Glomerular visceral epithelial cell (primary cell): Measurements from ENCODE around the gene PSMC5.

Experiments
- DNase-seq: peaks from one replicate; pipeline ENCODE4 v3.0.0-alpha.2; 2016; ENCODE audit errors: extremely low spot score

The PSMC5 gene

DNA sequence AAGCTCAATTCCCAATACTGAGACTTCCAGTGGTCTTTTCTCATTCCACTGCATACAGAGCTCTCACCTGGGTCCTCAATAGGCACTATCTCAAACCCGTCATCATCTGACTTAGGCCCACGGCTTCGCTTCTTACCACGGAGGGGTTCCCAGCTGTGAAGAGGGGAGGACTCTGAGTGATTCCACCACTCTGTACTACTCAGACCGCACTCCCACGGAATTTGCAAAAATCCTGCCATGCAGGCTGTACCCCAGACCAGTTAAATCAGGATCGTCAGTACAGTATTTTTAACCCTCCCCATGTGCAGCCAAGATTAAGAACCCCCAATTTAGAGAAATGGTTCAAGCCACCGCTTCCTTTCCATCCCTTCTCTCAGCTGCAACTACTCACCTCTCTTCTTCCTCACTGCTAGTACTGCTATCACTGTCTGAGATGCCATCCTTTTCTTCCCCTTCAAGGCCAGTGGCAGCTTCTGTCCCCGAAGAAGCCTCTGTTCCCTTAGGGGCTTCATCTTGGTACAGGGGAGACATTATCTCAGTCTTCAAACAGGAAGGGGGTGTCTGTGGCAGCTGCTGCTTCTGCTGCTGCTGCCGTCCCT lies 6.2 kb upstream of the PSMC5 start:
- DNase-seq: no peak

DNA sequence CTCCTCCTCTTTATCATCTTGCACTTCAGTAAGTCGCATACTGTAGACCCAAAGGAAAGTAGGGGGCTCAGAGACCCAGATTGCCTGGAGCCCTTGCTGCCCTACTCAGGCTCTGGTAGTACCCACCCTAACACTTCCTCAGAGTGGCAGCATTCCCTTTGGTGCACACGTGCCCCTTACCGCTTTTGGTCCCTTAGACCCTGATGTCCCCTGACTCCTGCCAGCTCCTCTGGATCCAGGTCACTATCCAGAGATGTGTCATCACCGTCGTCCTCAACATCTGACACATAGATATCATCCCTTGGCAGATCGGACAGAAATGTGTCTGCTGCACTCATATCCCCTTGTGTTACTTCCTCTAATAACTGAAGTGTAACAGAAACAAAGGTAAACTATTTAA lies 5.4 kb upstream of the PSMC5 start:
- no peak for DNase-seq

GRCh38 chr17:63822537-63822936 lies 4.7 kb upstream of the PSMC5 start:
- DNase-seq: no peak

DNA sequence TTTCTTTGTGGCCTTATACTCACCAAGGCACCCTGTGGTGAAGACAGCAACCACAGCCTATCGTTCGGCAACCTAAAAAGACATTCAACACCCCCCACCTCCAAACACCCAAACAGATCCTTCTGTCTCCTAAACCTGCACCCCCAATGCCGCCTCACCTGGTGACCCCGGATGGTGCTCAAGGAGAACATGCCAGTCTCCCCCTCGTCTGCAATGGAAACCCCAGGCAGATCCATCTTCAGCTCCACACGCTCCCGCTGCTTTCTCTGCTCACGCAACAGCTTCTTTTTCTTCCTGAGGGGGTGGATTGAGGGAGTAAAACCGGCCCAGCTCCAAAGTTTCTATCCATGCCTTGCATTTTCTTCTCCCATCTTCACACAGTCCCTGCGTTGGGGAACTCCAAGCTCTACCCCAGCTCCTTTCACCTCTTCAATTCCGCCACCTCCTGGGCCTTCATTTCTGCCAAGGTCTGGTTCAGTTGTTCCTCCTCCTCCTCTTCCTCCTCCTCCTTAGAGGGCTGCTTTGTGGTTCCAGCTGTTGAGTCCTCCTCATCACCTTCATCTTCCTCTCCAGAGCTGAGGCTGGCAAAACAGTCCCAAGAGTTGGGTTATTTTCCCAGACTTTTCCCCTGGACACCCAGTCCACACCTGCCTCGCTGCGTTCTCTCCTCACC lies 3.4 kb upstream of the PSMC5 start:
- DNase-seq: no peak

DNA sequence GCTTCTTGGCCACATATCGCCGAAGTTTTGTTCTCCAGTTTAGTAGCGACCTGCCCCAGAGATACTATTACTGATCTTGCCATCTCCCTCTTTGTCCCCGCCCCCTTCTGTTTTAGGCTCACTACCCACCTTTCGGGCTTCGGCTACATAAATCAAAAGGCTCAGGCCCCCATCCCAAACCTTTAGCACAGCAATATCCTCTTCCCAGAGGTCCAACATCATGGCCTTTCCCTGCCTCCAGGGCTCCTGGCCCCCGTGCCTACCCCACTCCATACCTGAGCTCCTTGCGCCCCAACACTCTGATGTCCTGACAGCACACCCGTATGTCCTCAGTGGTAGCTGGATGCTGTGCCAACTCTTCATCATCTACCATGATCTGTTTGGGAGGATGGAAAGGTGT lies 2.9 kb upstream of the PSMC5 start:
- no peak for DNase-seq

DNA sequence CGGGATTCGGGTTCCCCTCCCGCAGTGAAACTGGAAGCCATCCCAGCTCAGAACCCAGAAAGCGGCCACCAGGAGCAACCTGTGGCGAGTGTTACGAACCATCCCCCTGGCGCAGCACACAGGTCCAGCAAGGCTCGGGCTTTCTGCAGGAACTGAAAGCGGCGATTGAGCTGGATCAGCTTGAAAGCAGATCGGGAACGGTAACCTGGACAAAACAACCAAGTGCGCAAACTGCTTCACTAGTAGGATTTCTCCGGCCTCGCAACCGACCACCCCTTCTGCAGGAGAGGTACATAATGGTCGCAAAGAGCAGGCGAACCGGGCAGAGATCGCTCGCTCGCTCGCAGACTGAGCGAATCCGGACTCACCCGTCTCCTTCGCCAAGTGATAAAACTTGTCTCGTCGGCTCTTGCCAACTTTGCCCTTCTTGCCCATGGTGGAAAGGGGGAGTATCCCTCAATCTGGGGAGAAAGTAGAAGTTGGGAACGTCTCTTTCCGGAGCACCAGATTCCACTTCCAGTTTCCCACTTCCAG lies 696 bp upstream of the PSMC5 start:
- DNase-seq: peak; percentile 26

DNA sequence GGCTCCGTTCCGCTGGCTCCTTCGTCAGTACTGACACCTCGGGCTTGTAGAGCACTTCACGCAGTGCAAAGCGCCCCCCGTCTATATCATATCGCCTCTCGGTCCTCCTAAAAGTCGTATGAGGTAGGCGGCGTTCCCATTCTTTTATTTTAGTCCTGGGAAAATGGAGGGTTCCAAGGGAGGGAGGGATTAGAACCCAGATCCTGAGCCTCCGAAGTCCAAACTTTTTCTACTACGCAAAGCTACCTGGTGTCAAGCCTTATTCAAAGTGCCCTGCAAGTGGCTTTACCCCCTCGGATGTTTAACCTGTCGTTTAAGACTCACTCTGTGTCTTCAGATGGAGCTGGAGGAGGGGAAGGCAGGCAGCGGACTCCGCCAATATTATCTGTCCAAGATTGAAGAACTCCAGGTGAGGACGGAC lies 580 bp downstream of the PSMC5 start:
- no peak for DNase-seq

DNA sequence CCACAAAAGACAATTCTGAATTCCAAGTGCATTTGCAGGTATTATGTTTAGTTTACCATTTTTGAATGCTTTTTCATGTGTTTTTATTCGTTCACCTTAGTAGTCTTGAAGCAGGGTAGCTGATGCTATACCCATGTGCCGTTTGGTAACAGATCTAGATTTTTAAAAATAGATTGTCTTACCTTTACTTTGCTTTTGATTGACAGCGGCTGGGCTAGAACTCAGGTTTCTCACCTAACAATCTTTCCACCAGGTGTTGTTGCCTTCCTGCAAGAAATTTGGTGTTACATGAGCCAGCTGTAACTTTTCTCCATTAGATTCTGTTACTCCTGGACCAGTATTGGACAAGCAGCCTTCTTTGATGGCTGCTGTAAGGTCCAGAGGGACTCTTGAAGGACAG lies 1.7 kb downstream of the PSMC5 start:
- DNase-seq: no peak

DNA sequence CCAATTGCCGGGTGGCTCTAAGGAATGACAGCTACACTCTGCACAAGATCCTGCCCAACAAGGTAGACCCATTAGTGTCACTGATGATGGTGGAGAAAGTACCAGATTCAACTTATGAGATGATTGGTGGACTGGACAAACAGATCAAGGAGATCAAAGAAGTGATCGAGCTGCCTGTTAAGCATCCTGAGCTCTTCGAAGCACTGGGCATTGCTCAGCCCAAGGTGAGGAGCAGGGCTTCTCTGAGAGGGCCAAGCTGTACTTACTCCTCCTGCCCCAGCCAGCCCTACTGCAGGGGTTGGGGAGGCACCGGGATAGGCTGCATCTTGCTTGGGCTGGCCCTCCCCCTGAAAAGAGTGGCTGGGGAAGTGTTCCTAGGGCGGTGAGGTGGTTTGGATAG lies 3.0 kb downstream of the PSMC5 start:
- no peak for DNase-seq

- no peak for DNase-seq
Observed at GRCh38 chr17:63830904-63831491, 3.8 kb downstream of the PSMC5 start.

- no peak for DNase-seq
Observed at GRCh38 chr17:63831505-63831904, 4.3 kb downstream of the PSMC5 start.

- no peak for DNase-seq
Observed at GRCh38 chr17:63832014-63832413, 4.8 kb downstream of the PSMC5 start.

DNA sequence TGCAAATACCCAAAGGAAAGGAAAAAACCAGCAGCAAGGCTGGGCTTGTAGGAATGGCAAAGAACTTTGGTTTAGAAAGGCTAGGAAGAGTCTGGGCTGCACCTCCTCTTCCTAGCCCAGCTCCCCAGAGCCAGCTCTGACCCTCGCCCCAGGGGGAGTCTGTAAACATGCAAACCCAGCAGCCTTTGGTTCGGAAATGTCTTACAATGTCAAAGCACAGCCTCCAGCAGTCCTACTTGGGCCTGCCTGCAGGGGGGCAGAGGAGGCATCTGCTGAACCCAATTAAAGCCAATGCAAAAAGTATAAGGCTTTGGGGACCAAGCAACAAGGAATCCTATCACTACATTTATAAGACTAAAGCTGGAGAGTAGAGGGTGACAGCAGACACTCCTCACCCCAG lies 5.2 kb downstream of the PSMC5 start:
- no peak for DNase-seq

DNA sequence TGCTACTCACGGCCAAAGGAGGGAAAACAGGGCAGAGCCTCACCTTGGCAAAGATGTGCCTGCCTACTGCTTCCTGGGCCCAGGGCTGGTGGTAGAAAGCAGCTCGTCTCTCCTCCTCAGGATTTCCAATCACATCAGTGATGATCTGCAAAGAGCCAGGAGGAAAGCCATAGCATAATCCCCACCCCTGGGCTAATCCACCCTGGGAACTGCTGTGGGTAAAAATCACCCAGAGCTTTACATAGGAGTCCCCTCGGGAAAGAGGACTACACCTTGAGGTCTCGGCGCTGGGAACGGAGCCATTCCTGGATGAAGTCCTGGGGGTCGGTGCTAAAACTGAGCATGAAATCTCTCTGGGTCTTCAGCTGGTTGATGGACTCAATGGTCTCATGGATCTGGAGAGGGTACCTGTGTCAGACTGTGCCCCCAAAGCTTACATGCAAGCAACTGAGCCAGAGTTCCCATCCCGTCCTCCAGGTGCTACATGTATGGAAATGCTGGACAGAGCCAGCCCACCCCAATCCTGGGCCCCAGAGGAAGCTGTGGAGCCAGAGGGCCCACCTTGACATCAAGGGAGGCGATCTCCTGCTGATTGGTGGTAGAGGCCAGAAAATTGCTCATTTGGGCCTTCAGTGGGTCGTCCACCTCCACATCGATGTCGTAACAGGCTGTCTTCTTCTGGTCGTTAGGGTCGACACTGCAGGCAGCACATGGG lies 6.0 kb downstream of the PSMC5 start:
- DNase-seq: no peak

DNA sequence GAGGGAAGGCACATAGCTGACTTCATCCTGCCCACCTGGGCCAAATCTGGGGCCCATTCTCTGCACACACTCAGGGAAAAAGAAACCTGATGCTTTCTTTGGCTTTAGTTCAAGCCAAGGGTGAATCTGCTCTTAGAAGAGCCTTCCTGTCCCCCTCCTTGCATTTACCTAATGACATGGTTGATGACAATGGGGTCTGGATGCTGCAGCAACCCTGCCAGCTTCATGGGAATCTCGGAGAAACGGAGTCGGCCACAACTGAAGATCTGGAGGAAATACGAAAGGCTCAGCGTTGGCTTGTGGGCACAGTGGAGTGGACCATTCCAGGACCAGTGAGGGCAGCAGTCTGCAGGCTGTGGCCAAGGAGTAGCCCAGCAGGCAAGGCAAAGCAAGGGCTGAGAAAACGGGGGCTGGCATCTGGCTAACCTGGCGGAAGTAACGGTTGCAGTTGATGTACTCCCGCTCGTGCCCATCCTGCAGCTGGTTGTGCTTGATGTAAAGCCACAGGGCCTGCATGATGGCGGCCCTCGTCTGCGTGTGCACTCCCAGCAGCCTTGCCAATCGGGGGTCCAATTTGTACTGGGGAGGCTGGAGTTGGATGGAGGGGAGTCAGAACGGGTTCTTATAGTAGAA lies 6.6 kb downstream of the PSMC5 start:
- no peak for DNase-seq

GRCh38 chr17:63834431-63835166 lies 7.4 kb downstream of the PSMC5 start:
- peak; percentile 83 for DNase-seq

- no peak for DNase-seq
Observed at GRCh38 chr17:63835167-63835720, 8.0 kb downstream of the PSMC5 start.

DNA sequence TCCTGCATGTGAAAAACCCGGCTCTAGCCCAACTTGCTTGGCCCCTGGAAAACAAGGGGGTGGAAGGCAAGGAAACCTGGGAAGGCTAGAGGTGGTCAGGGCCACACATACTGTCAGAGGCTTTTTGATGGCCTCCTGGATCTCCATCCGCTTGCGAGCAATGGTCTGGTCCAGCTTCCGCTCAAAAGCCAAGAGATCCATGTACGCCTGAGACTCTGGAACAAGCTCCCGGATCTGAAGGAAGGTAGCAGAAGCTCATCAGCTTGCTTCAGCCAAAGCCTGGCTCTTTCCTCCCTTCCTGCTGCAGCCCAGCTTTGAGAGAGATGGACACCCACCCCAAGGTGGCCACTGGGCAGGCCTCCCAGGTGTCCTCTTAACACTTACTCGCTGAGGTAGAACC lies 9.6 kb downstream of the PSMC5 start:
- no peak for DNase-seq

DNA sequence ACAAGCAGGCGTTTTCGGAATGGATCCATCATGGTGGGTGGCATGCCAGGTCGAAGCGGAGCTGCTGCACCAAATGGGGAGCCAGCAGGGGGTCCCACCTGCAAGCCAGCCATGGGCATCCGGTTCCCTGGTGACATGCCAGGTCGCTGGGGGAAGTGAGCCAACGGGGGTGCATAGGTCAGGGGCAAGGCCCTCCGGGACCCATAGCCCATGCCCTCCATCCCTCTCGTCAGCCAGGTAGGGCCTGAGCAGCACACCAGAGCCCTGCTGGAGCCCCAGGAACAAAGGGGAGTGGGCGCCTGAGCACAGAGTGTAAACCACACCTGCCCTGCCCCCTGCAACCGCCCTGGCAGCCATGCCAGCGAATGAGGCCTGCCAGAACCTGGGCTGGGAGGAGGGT lies 10.2 kb downstream of the PSMC5 start:
- no peak for DNase-seq

GRCh38 chr17:63837962-63838600 lies 10.8 kb downstream of the PSMC5 start:
- no peak for DNase-seq
